ENCODE measurements around the gene MRPL58. TPM values are rescaled to one million over a fixed set of nuclear protein-coding genes. Genes with fewer than 3 reads are reported as not detected.

MRPL58 gene
- total RNA-seq, 1 experiment from 2014 or later, result 41.0 TPM

- WGBS (ENCODE audit: extremely low coverage, insufficient read length, low lambda C conversion rate), result no CpG with 5 or more reads among the region's 11 CpGs
- no peak overlapping the region for H4K8ac ChIP-seq (replicated peaks; ENCODE audit: insufficient read length, low read depth, low read length)
- no peak overlapping the region for H3K4ac ChIP-seq (ENCODE audit: low read depth, low read length)
- no peak for DNase-seq
- no peaks in the 10 kb centered on the region for H3K23me2 ChIP-seq (ENCODE audit: insufficient read length, low read depth, low read length, poor library complexity, severe bottlenecking)
- no peaks in the 10 kb centered on the region for H3K4me1 ChIP-seq (ENCODE audit: insufficient read depth, low read length)
- peaks cover 0 to 7% of the 10 kb centered on the region in 2 experiments; a peak in 2 of 4 replicates for H3K4me1 Mint-ChIP-seq
- no peak overlapping the region; a peak in 1 of 7 replicates for H3K27ac Mint-ChIP-seq
- no peak overlapping the region for H2BK12ac ChIP-seq (ENCODE audit: insufficient read length, low read depth, low read length)
- no peak overlapping the region for H2BK20ac ChIP-seq (ENCODE audit: low read depth, low read length, poor library complexity, severe bottlenecking)
- H4K5ac ChIP-seq (ENCODE audit: insufficient read length, low read depth, low read length), result no peak overlapping the region
- no peaks in the 10 kb centered on the region; the same call in none of the 2 replicates for H3K27me3 Mint-ChIP-seq (ENCODE audit: low read depth)
- H3K27me3 ChIP-seq (ENCODE audit: insufficient read depth, low read length), result no peaks in the 10 kb centered on the region
- H2BK5ac ChIP-seq (ENCODE audit: insufficient read length, low read length), result no peak overlapping the region
- TF ChIP-seq CTCF (conservative IDR thresholded peaks at IDR 0.05), result no peak
- no peaks in the 10 kb centered on the region; the same call in 1 of the 2 replicates for H3K79me2 ChIP-seq (ENCODE audit: insufficient read depth, low read length)
- peaks cover 34 to 62% (median 59%) of the 10 kb centered on the region in 3 experiments for H3K36me3 Mint-ChIP-seq (ENCODE audit: insufficient read depth in 1 of 3, low read depth in 3 of 3)
- H3K79me1 ChIP-seq (ENCODE audit: insufficient read depth, low read depth, low read length, poor library complexity, severe bottlenecking), result no peaks in the 10 kb centered on the region
- H3K27ac ChIP-seq (ENCODE audit: insufficient read length, low read depth, low read length), result no peak overlapping the region
- H4K91ac ChIP-seq (ENCODE audit: insufficient read length, low read depth, low read length), result no peak overlapping the region
- no peak overlapping the region for H3K9ac ChIP-seq (ENCODE audit: extremely low read depth, insufficient read length, low read length)
- H3K4me3 Mint-ChIP-seq, result no peak overlapping the region; a peak in 1 of 5 replicates
- H3K9me3 ChIP-seq (ENCODE audit: control insufficient read depth, low read depth, low read length), result no peaks in the 10 kb centered on the region
- no peak overlapping the region for H3T11ph ChIP-seq (ENCODE audit: low read length)
- no peak overlapping the region for H3K14ac ChIP-seq (ENCODE audit: insufficient read depth, low read length)
- no peak overlapping the region for H3K4me2 ChIP-seq (ENCODE audit: insufficient read depth, insufficient read length, low read length)
- no peak overlapping the region for H3K23ac ChIP-seq (ENCODE audit: insufficient read length, low read depth, low read length)
- H3K9me3 Mint-ChIP-seq, result no peaks in the 10 kb centered on the region
- peaks cover 3% of the 10 kb centered on the region for H4K20me1 ChIP-seq (ENCODE audit: control insufficient read depth, insufficient read depth, insufficient read length)
- H2BK15ac ChIP-seq (ENCODE audit: low read depth, low read length), result no peak overlapping the region
- H2AK5ac ChIP-seq (ENCODE audit: insufficient read length, low read length), result no peak overlapping the region
- no peak overlapping the region for H3K56ac ChIP-seq (ENCODE audit: insufficient read length, low read depth, low read length)
- H2AFZ ChIP-seq (ENCODE audit: low read length), result no peak overlapping the region
- H2BK120ac ChIP-seq (ENCODE audit: low read depth, low read length, poor library complexity, severe bottlenecking), result no peak overlapping the region
- no peak overlapping the region for H3K18ac ChIP-seq (ENCODE audit: insufficient read length, low read depth, low read length)
Measured at GRCh38 chr17:75064040-75064439, 51.6 kb downstream of the MRPL58 start.
